Superior temporal gyrus (tissue), 1 donor: ENCODE results near the gene TMED4.
A peak's percentile ranks its signal among the peaks of the same experiment; 100 is the strongest.
"Not testable (repeated sequence)": the region's sequence is repeated elsewhere in the genome, so short reads cannot be mapped to it uniquely, and the experiment has no call there.

ENCODE experiments used
- DNase-seq: peaks from one replicate; pipeline ENCODE4 v3.0.0-alpha.2; 2016; ENCODE audit errors: extremely low spot score

TMED4 gene

GRCh38 chr7:44607141-44608068 lies 25.4 kb upstream of the TMED4 start:
- peak; percentile 19 for DNase-seq

- DNase-seq, result peak; percentile 99
These were observed 24.5 kb upstream of the TMED4 start, which contains the start of gene OGDH for GRCh38 chr7:44606341-44607140. TSS of gene OGDH (plus strand) at chr7:44606627. CDS start at chr7:44624344, 17,717 bp downstream.

DNA sequence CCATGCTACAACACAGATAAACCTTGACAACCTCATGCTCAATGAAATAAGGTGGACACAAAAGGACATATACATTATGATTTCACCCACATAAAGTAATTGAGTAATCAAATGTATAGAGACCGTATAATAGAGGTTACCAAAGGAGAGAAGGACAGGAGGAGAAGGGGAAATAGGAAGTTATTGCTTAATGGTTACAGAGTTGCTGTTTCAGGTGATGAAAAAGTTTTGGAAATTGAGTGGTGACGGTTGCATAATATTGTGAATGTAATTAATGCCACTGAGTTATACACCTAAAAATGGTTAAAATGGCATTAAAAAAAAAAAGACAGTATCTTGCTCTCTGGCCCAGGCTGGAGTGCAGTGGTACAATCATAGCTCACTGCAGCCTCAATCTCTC lies 22.9 kb upstream of the TMED4 start:
- DNase-seq, result no peak

DNA sequence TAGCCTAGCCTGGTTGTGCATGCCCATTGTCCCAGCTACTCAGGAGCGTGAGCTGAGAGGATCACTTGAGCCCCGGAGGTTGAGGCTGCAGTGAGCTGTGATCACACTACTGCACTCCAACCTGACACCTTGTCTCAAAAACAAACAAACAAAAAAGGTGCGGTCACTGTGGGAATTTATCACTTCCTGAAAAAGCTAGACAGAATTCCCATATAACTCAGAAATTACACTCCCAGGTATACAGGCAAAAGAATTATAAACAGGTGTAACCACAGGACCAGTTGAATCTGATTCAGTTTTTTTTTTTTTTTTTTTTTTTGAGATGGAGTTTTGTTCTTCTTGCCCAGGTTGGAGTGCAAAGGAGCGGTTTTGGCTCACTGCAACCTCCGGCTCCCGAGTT lies 21.2 kb upstream of the TMED4 start:
- DNase-seq, result no peak

DNA sequence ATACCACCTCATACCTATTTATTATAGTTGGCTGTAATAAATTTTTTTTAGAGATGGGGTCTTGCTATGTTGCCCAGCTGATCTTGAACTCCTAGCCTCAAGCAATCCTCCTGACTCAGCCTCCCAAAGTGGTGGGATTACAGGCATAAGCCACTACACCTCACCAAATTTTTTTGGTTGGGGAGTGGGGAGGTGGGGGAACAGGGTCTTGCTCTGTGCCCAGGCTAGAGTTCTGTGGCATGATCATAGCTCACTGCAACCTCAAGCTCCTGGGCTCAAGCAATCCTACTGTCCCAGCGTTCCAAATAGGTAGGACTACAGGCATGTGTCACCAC lies 20.5 kb upstream of the TMED4 start:
- DNase-seq, result no peak

DNA sequence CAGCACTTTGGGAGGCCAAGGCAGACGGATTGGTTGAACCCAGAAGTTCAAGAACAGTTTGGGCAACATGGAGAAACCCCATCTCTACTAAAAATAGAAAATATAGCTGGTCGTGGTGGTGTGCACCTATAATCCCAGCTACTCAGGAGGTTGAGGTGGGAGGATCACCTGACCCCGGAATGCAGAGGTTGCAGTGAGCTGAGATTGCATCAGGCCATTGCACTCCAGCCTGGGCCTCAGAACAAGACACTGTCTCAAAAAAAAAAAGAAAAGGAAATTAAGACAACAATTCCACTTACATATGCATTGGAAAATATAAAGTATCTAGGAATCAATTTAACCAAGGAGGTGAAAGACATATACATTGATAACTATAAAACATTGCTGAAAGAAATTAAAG lies 17.2 kb upstream of the TMED4 start:
- no peak for DNase-seq

DNA sequence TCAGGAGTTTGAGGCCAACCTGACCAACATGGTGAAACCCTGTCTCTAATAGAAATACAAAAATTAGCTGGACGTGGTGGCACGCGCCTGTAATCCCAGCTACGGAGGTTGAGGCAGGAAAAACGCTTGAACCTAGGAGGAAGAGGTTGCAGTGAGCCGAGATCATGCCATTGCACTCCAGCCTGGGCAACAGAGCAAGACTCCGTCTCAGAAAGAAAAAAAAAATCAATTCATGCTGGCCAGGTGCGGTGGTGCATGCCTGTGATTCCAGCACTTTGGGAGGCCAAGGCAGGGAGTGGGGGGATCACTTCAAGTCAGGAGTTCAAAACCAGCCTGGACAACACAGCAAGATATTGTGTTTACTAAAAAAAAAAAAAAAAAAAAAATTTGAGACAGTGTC lies 15.2 kb upstream of the TMED4 start:
- DNase-seq, result not testable (repeated sequence)

DNA sequence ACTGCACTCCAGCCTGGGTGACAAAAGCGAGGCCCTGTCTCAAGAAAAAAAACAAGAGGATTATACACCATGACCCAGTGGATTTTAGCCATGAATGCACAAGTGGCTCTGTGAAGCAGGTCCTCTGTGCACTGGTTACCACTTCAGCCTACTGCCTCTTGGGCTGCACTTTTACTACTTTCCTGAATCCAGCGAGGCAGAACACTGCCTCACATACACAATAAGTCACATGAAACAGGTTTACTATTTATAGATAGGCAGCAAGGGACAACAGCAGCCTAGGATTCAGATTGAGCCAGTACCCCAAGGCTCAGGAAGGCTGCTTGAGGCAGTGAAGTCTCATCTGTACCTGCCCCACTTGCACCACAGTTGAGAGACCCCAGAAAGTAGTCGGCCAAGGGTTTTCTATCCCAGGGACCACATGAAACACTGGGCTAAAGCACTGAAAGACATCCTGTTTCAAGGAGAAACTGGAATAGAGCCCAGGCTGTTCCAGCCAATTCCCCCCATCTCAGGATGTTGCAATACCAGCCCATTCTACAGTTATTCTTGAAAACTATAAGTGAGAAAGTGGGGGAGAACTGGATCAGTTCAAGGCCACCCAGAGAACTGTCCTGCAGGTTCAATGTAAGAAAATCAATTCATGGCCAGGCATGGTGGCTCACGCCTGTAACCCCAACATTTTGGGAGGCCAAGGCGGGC lies 14.1 kb upstream of the TMED4 start:
- no peak for DNase-seq

- no peak for DNase-seq
These were observed 8.9 kb upstream of the TMED4 start for GRCh38 chr7:44590910-44591309.

DNA sequence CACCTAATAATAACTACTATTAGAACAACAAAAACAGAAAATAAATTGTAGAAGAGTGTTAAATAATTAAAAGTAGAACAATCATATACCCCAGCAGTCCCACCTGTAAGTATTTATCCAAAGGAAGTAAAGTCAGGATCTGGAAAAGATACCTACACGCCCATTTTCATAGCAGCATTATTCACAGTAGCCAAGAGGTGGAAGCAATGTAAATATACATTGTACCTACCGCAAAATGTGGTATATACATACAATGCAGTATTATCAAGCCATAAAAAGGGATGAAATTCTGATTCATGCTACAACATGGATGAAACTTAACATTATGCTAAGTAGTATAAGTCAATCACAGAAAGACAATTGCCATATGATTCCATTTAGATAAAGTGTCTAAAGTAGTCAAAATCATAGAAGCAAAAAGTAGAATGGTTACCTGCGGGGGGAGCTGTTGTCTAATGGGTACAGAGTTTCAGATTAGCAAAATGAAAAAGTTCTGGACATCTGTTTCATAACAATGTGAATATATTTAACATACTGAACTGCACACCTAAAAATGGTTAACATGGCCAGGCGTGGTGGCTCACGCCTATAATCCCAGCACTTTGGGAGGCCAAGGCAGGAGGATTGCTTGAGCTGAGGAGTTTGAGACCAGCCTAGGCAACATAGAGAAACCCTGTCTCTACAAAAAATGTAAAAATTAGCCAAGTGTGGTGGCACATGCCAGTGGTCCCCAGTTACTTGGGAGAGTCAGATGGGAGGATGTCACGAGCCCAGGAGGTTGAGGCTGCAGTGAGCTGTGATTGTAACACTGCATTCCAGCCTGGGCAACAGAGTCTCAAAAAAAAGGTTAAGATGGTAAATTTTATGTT lies 6.0 kb upstream of the TMED4 start:
- DNase-seq, result peak; percentile 83

- no peak for DNase-seq
These were observed 1.3 kb upstream of the TMED4 start for GRCh38 chr7:44583146-44583865.

- DNase-seq, result no peak
These were observed 819 bp downstream of the TMED4 start for GRCh38 chr7:44580945-44581878.

- no peak for DNase-seq
These were observed 5.8 kb downstream of the TMED4 start for GRCh38 chr7:44576228-44576627.

GRCh38 chr7:44575054-44575453 lies 7.0 kb downstream of the TMED4 start:
- no peak for DNase-seq

DNA sequence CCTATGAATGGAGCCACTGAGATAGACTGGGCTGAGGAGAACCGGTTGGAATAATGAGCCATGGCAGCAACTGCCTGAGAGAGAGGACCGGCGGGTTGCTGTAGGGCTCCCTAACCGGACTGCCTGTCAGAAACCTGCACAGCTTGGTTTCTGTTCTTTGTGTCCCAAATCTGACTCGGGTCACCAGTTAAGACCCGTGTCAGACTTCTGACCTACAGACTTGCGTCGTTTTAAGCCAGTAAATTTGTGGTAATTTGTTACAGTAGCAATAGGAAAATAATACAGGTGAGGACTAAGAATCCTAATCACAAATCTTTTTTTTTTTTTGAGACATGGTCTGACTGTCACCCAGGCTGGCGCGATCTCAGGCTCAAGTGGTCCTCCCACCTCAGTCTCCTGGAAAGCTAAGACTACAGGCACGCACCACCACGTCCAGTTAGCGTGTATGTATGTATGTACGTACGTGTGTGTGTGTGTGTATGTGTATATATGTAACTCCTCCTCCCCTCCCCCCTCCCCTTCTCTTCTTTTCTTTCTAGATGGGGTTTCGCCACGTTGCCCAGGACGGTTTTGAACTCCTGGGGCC lies 7.7 kb downstream of the TMED4 start:
- DNase-seq, result no peak

DNA sequence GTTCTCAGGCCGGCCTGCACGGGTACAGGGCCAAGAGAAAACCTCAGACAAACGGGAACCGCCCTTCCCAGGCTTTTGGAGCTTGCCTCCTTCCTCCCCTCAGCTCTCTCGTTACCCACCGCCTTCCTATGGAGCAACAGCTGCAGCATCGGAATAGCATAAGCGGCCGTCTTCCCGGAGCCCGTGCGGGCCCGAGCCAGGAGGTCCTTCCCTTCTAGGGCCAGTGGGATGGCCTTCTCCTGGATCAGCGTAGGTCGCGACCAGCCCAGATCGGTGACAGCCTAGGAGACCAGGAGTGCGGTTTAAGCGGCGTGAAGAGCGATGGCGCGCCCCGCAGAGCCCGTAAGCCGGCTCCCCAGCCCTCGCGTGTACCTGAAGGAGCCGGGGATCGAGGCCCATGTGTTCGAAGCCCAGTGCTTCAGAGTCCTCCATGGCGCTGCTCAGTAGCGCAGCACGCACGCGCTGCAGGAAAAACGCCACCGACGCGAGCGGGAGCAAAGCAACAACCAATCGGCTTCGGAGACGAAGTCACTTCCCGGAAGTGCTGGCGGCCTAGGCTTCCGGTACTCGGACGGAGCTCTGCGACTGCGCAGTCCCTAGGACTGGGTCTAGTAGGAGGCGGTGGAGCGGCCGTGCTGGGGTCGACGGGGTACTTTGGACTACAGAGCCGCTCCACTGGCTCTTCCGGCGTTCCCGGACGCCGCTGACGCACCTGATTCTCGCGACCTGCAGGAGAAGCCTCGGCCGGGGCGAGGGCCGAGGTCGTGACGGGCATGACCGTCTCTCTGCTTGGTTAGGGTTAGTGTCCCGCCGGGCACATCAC lies 8.4 kb downstream of the TMED4 start, which contains the start of gene DDX56:
DDX56 (minus strand) TSS at position 445 of the 823 bp plus-strand sequence; CDS start at position 432, 13 bp downstream.
- DNase-seq, result peak; percentile 99

GRCh38 chr7:44572771-44573170 lies 9.3 kb downstream of the TMED4 start:
- no peak for DNase-seq

GRCh38 chr7:44569959-44570358 lies 12.1 kb downstream of the TMED4 start:
- DNase-seq, result no peak
